KMS-11 (cell line): ENCODE data around the gene TUFT1.

Experiments
- H2AFZ ChIP-seq: fragments of 200-600 bp; sonication (generic); 2 replicates; pipeline ENCODE4 v1.6.1; 2016; ENCODE audit warnings: antibody characterized with exemption, mixed run types, low read depth
- H3K27ac ChIP-seq: fragments of 200-600 bp; sonication (generic); 2 replicates; pipeline ENCODE4 v1.6.1; 2016; ENCODE audit warnings: mild to moderate bottlenecking, mixed run types
- H3K27me3 ChIP-seq: fragments of 200-600 bp; sonication (generic); 2 replicates; pipeline ENCODE4 v1.6.1; 2017; ENCODE audit warnings: mild to moderate bottlenecking, low read depth, mixed run types, moderate library complexity; ENCODE audit not compliant: insufficient read depth
- H3K36me3 ChIP-seq: fragments of 200-600 bp; sonication (generic); 2 replicates; pipeline ENCODE4 v1.6.1; 2017; ENCODE audit warnings: mild to moderate bottlenecking, mixed run types; ENCODE audit not compliant: insufficient read depth
- H3K4me1 ChIP-seq: fragments of 200-600 bp; sonication (generic); 2 replicates; pipeline ENCODE4 v1.6.1; 2016; ENCODE audit warnings: mild to moderate bottlenecking, low read depth, mixed run types; ENCODE audit not compliant: poor library complexity, severe bottlenecking
- H3K4me2 ChIP-seq: fragments of 200-600 bp; sonication (generic); 2 replicates; pipeline ENCODE4 v1.7.0; 2016; ENCODE audit warnings: mild to moderate bottlenecking, mixed run types
- H3K4me3 ChIP-seq: fragments of 200-600 bp; sonication (generic); IDR thresholded peaks from 2 replicates; pipeline ENCODE4 v1.6.1; 2017; ENCODE audit warnings: low read depth, low read length, mixed read lengths; ENCODE audit not compliant: insufficient read depth
- H3K79me2 ChIP-seq: fragments of 200-600 bp; sonication (generic); 2 replicates; pipeline ENCODE4 v1.6.1; 2016; ENCODE audit warnings: low read depth, mixed run types; ENCODE audit not compliant: insufficient read depth
- H3K9ac ChIP-seq: fragments of 200-600 bp; sonication (generic); 2 replicates; pipeline ENCODE4 v1.6.1; 2016; ENCODE audit warnings: mild to moderate bottlenecking, mixed run types
- H4K20me1 ChIP-seq: fragments of 200-600 bp; sonication (generic); 2 replicates; pipeline ENCODE4 v1.6.1; 2016; ENCODE audit warnings: mild to moderate bottlenecking, mixed run types; ENCODE audit not compliant: insufficient read depth
- CTCF ChIP-seq: fragments of 200-600 bp; sonication (generic); conservative IDR thresholded peaks from 2 replicates; pipeline ENCODE4 v1.6.1; 2017; ENCODE audit warnings: low read depth, mild to moderate bottlenecking, antibody characterized with exemption, low read length, moderate library complexity, mixed read lengths

TUFT1 gene

GRCh38 chr1:151624783-151625182, 84.7 kb downstream of the TUFT1 start:
- Histone ChIP-seq H3K9ac (no peak overlapping the region), H3K4me3 (no peak overlapping the region), H3K27me3 (no peaks in the 10 kb centered on the region), H3K4me2 (no peak overlapping the region), H4K20me1 (no peaks in the 10 kb centered on the region), H3K27ac (no peak overlapping the region), H3K36me3 (no peaks in the 10 kb centered on the region), H3K4me1 (peaks cover 28% of the 10 kb centered on the region), H2AFZ (no peak overlapping the region), H3K79me2 (peaks cover 38% of the 10 kb centered on the region)
- no peak for TF ChIP-seq CTCF

- Histone ChIP-seq H3K4me3 (no peak overlapping the region), H3K27ac (no peak overlapping the region), H3K9ac (no peak overlapping the region), H3K79me2 (peaks cover 20% of the 10 kb centered on the region), H4K20me1 (no peaks in the 10 kb centered on the region), H3K4me2 (no peak overlapping the region), H3K27me3 (no peaks in the 10 kb centered on the region), H3K4me1 (peaks cover 7% of the 10 kb centered on the region), H3K36me3 (no peaks in the 10 kb centered on the region), H2AFZ (no peak overlapping the region)
- TF ChIP-seq CTCF, result no peak
Observed at GRCh38 chr1:151626740-151627334, 86.7 kb downstream of the TUFT1 start.

- Histone ChIP-seq H3K4me3 (no peak overlapping the region), H2AFZ (no peak overlapping the region), H3K79me2 (peaks cover 5% of the 10 kb centered on the region), H3K27ac (no peak overlapping the region), H3K4me2 (no peak overlapping the region), H3K36me3 (no peaks in the 10 kb centered on the region), H4K20me1 (no peaks in the 10 kb centered on the region), H3K4me1 (no peaks in the 10 kb centered on the region), H3K27me3 (no peaks in the 10 kb centered on the region), H3K9ac (no peak overlapping the region)
- no peak for TF ChIP-seq CTCF
Observed at GRCh38 chr1:151629278-151629677, 89.2 kb downstream of the TUFT1 start.
